GM12801 (cell line): ENCODE measurements around the gene NAA60.

Source experiments
- TF ChIP-seq, protein P1 (sequence below): IDR thresholded peaks from one replicate; pipeline ENCODE4 v1.5.1; 2011; ENCODE audit warnings: control low read depth; ENCODE audit not compliant: insufficient read length; ENCODE audit errors: extremely low read depth

The NAA60 gene

DNA sequence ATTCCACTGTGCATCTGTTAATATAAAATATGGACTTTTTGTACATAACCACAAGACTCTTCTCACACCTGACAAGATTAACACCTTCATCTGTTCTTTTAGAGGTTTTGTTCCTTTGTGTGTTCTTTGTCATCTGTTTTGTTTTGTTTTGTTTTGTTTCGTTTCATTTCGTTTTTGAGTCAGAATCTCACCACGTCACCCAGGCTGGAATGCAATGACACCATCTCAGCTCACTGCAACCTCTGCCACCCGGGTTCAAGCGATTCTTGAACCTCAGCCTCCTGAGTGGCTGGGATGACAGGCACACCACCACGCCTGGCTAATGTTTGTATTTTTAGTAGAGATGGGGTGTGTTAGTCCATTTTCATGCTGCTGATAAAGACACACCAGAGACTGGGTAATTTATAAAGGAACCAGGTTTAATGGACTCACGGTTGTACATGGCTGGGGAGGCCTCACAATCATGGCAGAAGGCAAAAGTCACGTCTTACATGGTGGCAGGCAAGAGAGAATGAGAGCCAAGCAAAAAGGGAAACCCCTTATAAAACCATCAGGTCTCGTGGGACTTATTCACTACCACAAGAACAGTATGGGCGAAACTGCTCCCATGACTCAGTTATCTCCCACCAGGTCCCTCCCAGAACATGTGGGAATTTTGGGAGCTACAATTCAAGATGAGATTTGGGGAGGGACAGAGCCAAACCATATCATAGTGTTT lies 29.6 kb downstream of the NAA60 start:
- TF ChIP-seq, protein P1, sequence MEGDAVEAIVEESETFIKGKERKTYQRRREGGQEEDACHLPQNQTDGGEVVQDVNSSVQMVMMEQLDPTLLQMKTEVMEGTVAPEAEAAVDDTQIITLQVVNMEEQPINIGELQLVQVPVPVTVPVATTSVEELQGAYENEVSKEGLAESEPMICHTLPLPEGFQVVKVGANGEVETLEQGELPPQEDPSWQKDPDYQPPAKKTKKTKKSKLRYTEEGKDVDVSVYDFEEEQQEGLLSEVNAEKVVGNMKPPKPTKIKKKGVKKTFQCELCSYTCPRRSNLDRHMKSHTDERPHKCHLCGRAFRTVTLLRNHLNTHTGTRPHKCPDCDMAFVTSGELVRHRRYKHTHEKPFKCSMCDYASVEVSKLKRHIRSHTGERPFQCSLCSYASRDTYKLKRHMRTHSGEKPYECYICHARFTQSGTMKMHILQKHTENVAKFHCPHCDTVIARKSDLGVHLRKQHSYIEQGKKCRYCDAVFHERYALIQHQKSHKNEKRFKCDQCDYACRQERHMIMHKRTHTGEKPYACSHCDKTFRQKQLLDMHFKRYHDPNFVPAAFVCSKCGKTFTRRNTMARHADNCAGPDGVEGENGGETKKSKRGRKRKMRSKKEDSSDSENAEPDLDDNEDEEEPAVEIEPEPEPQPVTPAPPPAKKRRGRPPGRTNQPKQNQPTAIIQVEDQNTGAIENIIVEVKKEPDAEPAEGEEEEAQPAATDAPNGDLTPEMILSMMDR, result no peak

DNA sequence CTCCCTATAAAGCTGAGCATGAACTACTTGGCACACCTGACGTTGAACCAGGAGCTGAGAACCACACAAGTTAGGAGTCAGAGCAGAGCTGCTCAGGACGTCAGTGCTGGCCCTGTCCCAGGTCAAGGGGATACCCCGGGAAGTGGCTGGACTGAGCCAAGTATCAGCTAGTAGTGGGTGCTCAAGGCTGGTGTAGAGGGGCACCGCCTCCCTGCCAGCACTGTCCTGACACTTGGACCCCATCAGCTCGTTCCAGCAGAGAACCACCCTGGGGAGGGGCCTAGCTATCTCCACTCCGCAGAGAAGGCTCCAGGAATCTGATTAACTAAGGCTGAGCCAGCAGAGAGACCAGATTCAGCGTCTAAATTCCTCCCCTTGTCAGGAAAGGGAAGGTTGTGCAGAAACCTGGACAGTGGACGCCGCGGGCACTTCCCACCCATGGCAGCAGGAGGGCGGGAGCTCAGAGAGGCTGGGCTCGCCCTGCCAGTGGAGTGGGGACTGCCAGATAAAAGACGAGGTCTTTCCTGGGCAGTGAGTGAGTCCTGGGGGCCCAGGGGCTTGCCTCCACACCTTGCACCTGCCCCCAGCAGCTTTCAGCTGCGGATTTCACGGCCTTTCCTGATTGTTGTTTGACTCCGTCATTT lies 30.8 kb downstream of the NAA60 start:
- TF ChIP-seq, protein P1, result no peak

DNA sequence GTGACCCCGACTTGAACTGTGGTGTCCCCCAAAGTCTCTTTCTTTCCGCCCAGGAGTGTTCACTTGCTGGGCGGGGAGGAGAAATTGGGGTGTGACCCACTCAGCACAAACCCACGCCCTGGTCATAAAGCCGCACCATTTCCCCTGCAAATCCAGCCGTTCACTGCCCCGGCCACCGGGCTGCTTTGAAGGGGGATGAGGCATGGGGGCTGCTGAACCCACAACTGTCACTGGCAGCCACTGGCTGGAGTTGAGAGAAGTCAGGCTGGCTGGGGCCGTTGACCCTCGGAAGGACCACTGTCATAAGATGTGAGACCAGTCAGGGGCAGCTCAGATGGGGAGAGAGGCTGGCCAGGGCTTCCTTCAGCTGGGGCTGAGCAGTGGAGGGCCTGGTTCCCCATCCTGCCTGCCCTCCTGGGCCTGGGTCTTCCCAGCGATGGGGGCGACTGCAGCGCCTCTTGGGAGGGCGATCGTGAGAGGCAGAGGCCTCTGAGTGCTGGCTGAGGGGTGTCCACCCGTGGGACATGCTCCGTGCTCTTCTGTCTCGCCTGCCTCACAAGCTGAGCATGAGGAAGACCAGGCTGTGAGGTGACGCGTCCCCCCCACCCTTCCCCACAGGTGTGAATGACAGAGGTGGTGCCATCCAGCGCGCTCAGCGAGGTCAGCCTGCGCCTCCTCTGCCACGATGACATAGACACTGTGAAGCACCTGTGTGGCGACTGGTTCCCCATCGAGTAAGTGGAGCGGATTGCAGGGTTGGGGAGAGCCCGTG lies 32.3 kb downstream of the NAA60 start:
- TF ChIP-seq, protein P1, result no peak

GRCh38 chr16:3476409-3476808 lies 32.9 kb downstream of the NAA60 start:
- TF ChIP-seq, protein P1, result no peak

DNA sequence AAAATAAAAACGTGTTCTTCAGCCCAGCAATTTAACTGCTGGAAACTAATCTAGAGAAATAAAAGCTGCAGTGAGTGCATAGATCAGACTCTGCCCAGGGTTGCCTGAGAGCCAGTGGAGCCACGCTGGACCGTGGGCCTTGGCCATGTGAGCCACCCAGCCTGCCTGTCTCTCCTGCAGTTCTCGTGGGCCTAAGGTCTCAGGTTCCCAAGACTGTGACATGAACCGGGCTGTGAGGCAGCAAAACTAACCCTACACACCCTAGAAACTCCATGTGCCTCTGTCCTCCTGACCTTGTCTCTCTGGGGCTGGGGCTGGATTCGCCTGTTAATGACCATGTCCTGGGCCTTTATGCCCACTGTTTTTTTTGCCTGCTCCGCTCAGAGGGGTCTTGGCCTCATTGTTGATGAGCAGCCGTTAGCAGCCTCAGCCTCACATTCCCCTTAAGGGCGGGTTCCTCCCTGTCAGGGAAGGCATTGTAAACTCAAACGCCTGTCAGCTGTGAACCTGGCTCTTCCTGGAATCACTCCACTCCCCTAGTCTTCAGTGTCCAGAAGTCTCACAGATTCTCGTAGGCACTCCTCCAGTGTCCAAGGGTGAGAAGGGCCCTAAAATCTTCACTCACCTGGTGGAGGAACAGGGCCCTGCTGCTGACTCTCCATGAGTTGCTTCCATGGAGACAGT lies 34.9 kb downstream of the NAA60 start:
- TF ChIP-seq, protein P1, result no peak

- TF ChIP-seq, protein P1, result no peak
These were observed 36.3 kb downstream of the NAA60 start for GRCh38 chr16:3479654-3480216.
